ENCODE measurements around the gene TRERF1.

Gene TRERF1

GRCh38 chr6:42361036-42361435 is 90.7 kb downstream of the TRERF1 start:
- DNase-seq (ENCODE audit: low spot score), result no peak
- no peak for TF ChIP-seq CTCF (IDR thresholded peaks at IDR 0.05)
- Histone ChIP-seq H3K4me3 (no peak overlapping the region), H3K27ac (no peak overlapping the region)

GRCh38 chr6:42359021-42359420 is 92.7 kb downstream of the TRERF1 start:
- no peak for DNase-seq (ENCODE audit: low spot score)
- TF ChIP-seq CTCF (IDR thresholded peaks at IDR 0.05), result no peak
- Histone ChIP-seq H3K4me3 (no peak overlapping the region), H3K27ac (no peak overlapping the region)

GRCh38 chr6:42355416-42355815 is 96.3 kb downstream of the TRERF1 start:
- H3K27ac ChIP-seq, result no peak overlapping the region
- H3K4me3 ChIP-seq, result no peak overlapping the region
- no peak for DNase-seq (ENCODE audit: low spot score)
- no peak for TF ChIP-seq CTCF (IDR thresholded peaks at IDR 0.05)

- no peak for TF ChIP-seq CTCF (IDR thresholded peaks at IDR 0.05)
- Histone ChIP-seq H3K4me3 (no peak overlapping the region), H3K27ac (no peak overlapping the region)
- DNase-seq (ENCODE audit: low spot score), result no peak
Observed at GRCh38 chr6:42354702-42355101, 97.0 kb downstream of the TRERF1 start.

- H3K27ac ChIP-seq, result no peak overlapping the region
- no peak for DNase-seq (ENCODE audit: low spot score)
- no peak for TF ChIP-seq CTCF (IDR thresholded peaks at IDR 0.05)
- H3K4me3 ChIP-seq, result no peak overlapping the region
Observed at GRCh38 chr6:42352856-42353564, 98.7 kb downstream of the TRERF1 start.

- DNase-seq (ENCODE audit: low spot score), result no peak
- no peak for TF ChIP-seq CTCF (IDR thresholded peaks at IDR 0.05)
- H3K4me3 ChIP-seq, result no peak overlapping the region
- H3K27ac ChIP-seq, result no peak overlapping the region
Observed at GRCh38 chr6:42350911-42351310, 100.8 kb downstream of the TRERF1 start.

- no peak overlapping the region for H3K27ac ChIP-seq
- no peak for TF ChIP-seq CTCF (IDR thresholded peaks at IDR 0.05)
- DNase-seq (ENCODE audit: low spot score), result no peak
Observed at GRCh38 chr6:42349753-42350511, 101.8 kb downstream of the TRERF1 start.

More at GRCh38 chr6:42349753-42350511, 101.8 kb downstream of the TRERF1 start:
- no peak overlapping the region for H3K4me3 ChIP-seq
